Measurements from ENCODE around the gene DRD2.

DNA sequence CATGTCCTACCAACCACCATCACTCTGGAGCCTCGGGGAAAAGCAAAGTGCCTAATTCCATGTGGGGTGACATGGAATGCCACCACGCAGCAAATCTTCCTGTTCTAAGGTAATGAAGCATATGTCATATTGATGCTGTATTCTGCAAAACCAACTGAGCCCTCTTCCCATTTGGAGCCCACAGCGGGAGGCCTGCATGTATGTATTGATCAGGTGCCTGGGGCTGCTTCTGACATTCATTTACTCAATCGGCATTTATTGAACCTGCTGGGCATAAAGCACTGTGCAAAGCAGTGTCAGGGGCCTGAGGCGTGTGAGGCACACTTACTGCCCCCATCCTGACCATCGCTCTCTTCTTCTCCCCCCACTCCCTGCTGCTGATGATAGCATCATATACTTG lies 48.5 kb downstream of the DRD2 start:
- TF ChIP-seq POLR2A (IDR thresholded peaks at IDR 0.05) (no peak), CTCF (IDR thresholded peaks at IDR 0.05) (no peak)

Measured in vagina (tissue), 2 donors.